GM18517 (cell line): ENCODE data around the gene ZFAND6.
A peak's percentile ranks its signal among the peaks of the same experiment; 100 is the strongest.
"Not testable (repeated sequence)": the region's sequence is repeated elsewhere in the genome, so short reads cannot be mapped to it uniquely, and the experiment has no call there.

Experiments used
- ATAC-seq: cut with Tn5 transposase; IDR thresholded peaks from one replicate; pipeline ENCODE4 v1.9.1; 2021; ENCODE audit warnings: mild to moderate bottlenecking, moderate library complexity; ENCODE audit not compliant: unreplicated experiment

The ZFAND6 gene

GRCh38 chr15:80045219-80045618, 14.3 kb upstream of the ZFAND6 start:
- not testable (repeated sequence) for ATAC-seq

GRCh38 chr15:80049046-80049445, 10.4 kb upstream of the ZFAND6 start:
- ATAC-seq, result no peak

GRCh38 chr15:80052597-80053304, 6.7 kb upstream of the ZFAND6 start:
- ATAC-seq, result no peak

GRCh38 chr15:80055933-80056332, 3.5 kb upstream of the ZFAND6 start:
- no peak for ATAC-seq

- no peak for ATAC-seq
Observed at GRCh38 chr15:80058044-80058443, 1.4 kb upstream of the ZFAND6 start.

GRCh38 chr15:80059786-80060355, 395 bp downstream of the ZFAND6 start:
- peak; percentile 43 for ATAC-seq

- ATAC-seq, result no peak
Observed at GRCh38 chr15:80060356-80061006, 1.0 kb downstream of the ZFAND6 start.

GRCh38 chr15:80061582-80061981, 2.1 kb downstream of the ZFAND6 start:
- no peak for ATAC-seq

- ATAC-seq, result no peak
Observed at GRCh38 chr15:80066912-80067311, 7.4 kb downstream of the ZFAND6 start.

- ATAC-seq, result no peak
Observed at GRCh38 chr15:80068578-80068977, 9.1 kb downstream of the ZFAND6 start.

GRCh38 chr15:80070840-80071239, 11.4 kb downstream of the ZFAND6 start:
- ATAC-seq, result no peak

- ATAC-seq, result no peak
Observed at GRCh38 chr15:80071652-80072051, 12.2 kb downstream of the ZFAND6 start.

- peak; percentile 83 for ATAC-seq
Observed at GRCh38 chr15:80072285-80072994, 13.0 kb downstream of the ZFAND6 start.

GRCh38 chr15:80073197-80073596, 13.7 kb downstream of the ZFAND6 start:
- ATAC-seq, result no peak

GRCh38 chr15:80076321-80077318, 17.1 kb downstream of the ZFAND6 start:
- no peak for ATAC-seq

- ATAC-seq, result peak; percentile 48
Observed at GRCh38 chr15:80081390-80081789, 21.9 kb downstream of the ZFAND6 start.

GRCh38 chr15:80087104-80087503, 27.6 kb downstream of the ZFAND6 start:
- ATAC-seq, result no peak

- ATAC-seq, result no peak
Observed at GRCh38 chr15:80090041-80090440, 30.6 kb downstream of the ZFAND6 start.

- ATAC-seq, result no peak
Observed at GRCh38 chr15:80090879-80091503, 31.5 kb downstream of the ZFAND6 start.

GRCh38 chr15:80093854-80094418, 34.5 kb downstream of the ZFAND6 start:
- no peak for ATAC-seq
